Activated naive CD4-positive, alpha-beta T cell treated with anti-CD3 and anti-CD28 coated beads for 36 hours (primary cell): ENCODE data around the gene CXCL9. TPM values are rescaled to one million over a fixed set of nuclear protein-coding genes. Genes with fewer than 3 reads are reported as not detected.
"Not testable (repeated sequence)": the region's sequence is repeated elsewhere in the genome, so short reads cannot be mapped to it uniquely, and the experiment has no call there.

ENCODE experiments used
- CTCF ChIA-PET: fragments of 350-600 bp; sonication (Branson Sonifier 250); formaldehyde crosslinking; loops from one replicate; lab custom pipeline; 2021; ENCODE audit warnings: antibody characterized with exemption; lab: Charles Lee
- DNase-seq: peaks from one replicate; pipeline ENCODE4 v3.0.0-alpha.2; 2020
- H3K27ac Mint-ChIP-seq: one replicate; pipeline ENCODE4 v1.8.0; 2021; ENCODE audit warnings: mild to moderate bottlenecking, mixed read lengths
- H3K27me3 Mint-ChIP-seq: one replicate; pipeline ENCODE4 v1.8.0; 2021; ENCODE audit warnings: low read depth, mixed read lengths
- H3K36me3 Mint-ChIP-seq: one replicate; pipeline ENCODE4 v1.8.0; 2021; ENCODE audit warnings: low read depth, mixed read lengths
- H3K4me1 Mint-ChIP-seq: one replicate; pipeline ENCODE4 v1.8.0; 2021; ENCODE audit warnings: low read depth, mixed read lengths
- H3K4me3 Mint-ChIP-seq: one replicate; pipeline ENCODE4 v1.8.0; 2021; ENCODE audit warnings: mild to moderate bottlenecking, moderate library complexity, mixed read lengths
- H3K9me3 Mint-ChIP-seq: one replicate; pipeline ENCODE4 v1.8.0; 2021; ENCODE audit warnings: mixed read lengths
- intact Hi-C: fragments of 100-400 bp; cut with micrococcal nuclease; formaldehyde crosslinking; loops from one replicate; pipeline ENCODE4 v1.15.1; 2023
- total RNA-seq, 2 experiments: library from RNA; stranded (reverse); gene quantifications; one replicate each; pipeline ENCODE4 v1.2.3, GENCODE V29; 2021

Gene CXCL9
- total RNA-seq, 2 experiments from 2014 or later = 0.74 to 0.89 TPM

- Mint-ChIP-seq H3K36me3 (peaks cover 15% of the 10 kb centered on the region), H3K27ac (no peak overlapping the region), H3K9me3 (no peaks in the 10 kb centered on the region), H3K27me3 (no peaks in the 10 kb centered on the region), H3K4me3 (no peak overlapping the region), H3K4me1 (peaks cover 27% of the 10 kb centered on the region)
- CTCF ChIA-PET = interaction anchor here (1.1 to 2.7 kb wide), 3 partner anchors 52 to 91 kb away, joined by 3 to 15 read pairs (median 7); partner anchors contain the start of gene NAAA
- no peak for DNase-seq
- intact Hi-C loops = loop anchor here (5.0 to 10.0 kb wide), 3 partner anchors 220 to 512 kb away; partner anchors contain the start of genes G3BP2 and SCARB2
Measured at GRCh38 chr4:75992462-75992861, 14.8 kb downstream of the CXCL9 start.

DNA sequence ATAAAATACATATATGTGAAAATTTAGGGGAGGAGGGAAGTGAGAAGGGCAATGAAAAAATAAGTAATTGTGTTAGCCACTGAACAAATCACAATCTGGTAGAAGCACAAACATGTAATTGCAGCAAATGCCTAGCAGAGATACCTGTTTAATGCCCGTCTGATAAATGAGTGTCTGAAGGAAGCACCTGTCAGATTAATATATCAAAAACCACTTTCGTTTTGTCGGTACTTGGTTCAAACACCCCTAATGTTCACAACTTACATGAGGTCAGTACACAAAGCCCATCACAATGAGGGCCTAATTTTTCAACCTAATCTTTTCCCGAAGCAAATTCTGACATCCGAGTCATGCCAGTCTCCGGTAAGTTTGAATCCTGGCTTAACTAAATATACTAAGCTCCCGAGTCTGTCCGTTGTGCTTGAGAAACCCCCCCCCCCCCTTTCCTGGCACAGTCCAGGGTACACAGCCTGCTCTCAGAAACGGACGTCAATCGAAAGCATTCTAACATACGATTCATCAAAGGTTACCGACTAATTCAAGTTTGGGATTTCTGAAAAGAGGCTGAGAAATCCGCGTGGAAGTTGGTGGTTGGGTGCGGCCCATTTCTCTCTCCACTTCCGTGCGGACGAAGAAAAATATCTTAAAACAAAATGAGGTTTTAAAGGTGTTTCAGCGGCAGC is 17.3 kb downstream of the CXCL9 start:
- intact Hi-C loops = loop anchor here (1.0 to 10.0 kb wide), 8 partner anchors 49 to 515 kb away; partner anchors contain the start of genes G3BP2, NAAA, NUP54 and RCHY1
- H3K4me3 Mint-ChIP-seq = peak overlapping the region; percentile 85
- CTCF ChIA-PET = interaction anchor here (0.6 to 1.3 kb wide), 4 partner anchors 36 to 159 kb away, joined by 3 to 5 read pairs (median 3); partner anchors contain the start of gene NUP54
- peak overlapping the region; percentile 72 for H3K27ac Mint-ChIP-seq
- H3K9me3 Mint-ChIP-seq = no peaks in the 10 kb centered on the region
- no peak for DNase-seq
- peaks cover 18% of the 10 kb centered on the region for H3K36me3 Mint-ChIP-seq
- H3K27me3 Mint-ChIP-seq = no peaks in the 10 kb centered on the region
- peaks cover 27% of the 10 kb centered on the region for H3K4me1 Mint-ChIP-seq

DNA sequence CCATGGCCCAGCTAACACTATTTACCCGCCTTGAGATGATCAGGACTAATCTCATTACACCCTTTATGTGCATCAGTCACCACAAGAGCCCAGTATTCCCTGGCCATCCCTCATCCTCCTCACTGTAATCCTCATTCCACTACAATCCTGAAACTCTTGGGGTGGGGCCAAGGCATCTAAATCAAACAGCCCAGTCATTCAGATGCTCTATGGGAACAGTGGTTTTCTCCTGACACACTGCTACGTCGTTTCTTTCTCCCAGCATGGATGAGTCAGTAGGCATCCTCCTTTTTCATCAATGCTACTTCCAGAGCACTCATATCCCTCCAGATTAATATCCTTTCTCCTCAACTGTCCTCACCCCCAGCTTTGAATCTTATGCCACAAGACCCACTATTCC is 22.2 kb downstream of the CXCL9 start:
- no peak overlapping the region for H3K4me3 Mint-ChIP-seq
- no peak for DNase-seq
- H3K9me3 Mint-ChIP-seq = no peaks in the 10 kb centered on the region
- peaks cover 26% of the 10 kb centered on the region for H3K36me3 Mint-ChIP-seq
- peaks cover 20% of the 10 kb centered on the region for H3K4me1 Mint-ChIP-seq
- H3K27me3 Mint-ChIP-seq = no peaks in the 10 kb centered on the region
- CTCF ChIA-PET = interaction anchor here (0.5 to 1.7 kb wide), 2 partner anchors 11 to 26 kb away, joined by 4 read pairs; no protein-coding TSS in a partner anchor
- no peak overlapping the region for H3K27ac Mint-ChIP-seq
- intact Hi-C loops = no loop called here

DNA sequence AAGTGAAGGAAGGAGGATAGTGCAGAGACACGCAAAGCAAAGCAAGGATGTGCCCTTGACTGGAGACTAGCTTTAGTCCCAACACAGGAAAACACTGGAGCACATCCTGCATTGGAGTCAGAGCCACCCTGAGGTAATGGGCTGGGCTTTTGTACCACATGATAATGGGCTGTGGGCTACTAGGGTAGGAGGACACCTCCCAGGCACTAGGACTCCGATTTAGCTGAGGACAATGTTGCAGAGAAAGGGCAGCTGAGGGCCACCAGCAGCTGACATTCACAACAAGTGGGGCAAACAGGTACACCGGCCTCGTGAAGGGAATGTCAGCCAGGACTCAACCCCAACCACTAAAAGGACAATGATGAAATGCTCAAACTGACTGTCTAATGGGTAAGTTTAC is 26.7 kb downstream of the CXCL9 start:
- Mint-ChIP-seq H3K36me3 (peaks cover 29% of the 10 kb centered on the region), H3K27me3 (no peaks in the 10 kb centered on the region), H3K27ac (no peak overlapping the region), H3K4me1 (no peaks in the 10 kb centered on the region), H3K9me3 (no peaks in the 10 kb centered on the region), H3K4me3 (no peak overlapping the region)
- intact Hi-C loops = no loop called here
- CTCF ChIA-PET = interaction anchor here (1.5 kb wide), 1 partner anchor 15 kb away, joined by 5 read pairs; no protein-coding TSS in a partner anchor
- DNase-seq = no peak

DNA sequence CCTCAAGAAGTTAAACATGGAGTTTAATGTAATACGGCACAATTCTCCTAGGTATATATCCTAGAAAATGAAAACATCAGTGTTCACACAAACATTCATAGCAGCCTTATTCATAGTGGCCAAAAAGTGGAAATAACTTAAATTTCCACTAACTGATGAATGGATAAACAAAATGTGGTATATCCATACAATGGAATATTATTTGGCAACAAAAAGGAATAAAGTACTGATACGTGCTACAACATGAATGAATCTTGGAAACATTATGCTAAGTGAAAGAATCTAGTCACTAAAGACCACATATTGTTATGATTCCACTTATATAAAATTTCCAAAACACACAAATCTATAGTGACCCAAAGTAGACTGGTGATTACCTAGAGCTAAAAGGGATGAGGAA is 31.1 kb downstream of the CXCL9 start:
- Mint-ChIP-seq H3K36me3 (peaks cover 39% of the 10 kb centered on the region), H3K4me1 (no peaks in the 10 kb centered on the region), H3K27ac (no peak overlapping the region), H3K4me3 (no peak overlapping the region), H3K9me3 (no peaks in the 10 kb centered on the region), H3K27me3 (no peaks in the 10 kb centered on the region)
- no peak for DNase-seq
- CTCF ChIA-PET = no interaction called here
- intact Hi-C loops = no loop called here

DNA sequence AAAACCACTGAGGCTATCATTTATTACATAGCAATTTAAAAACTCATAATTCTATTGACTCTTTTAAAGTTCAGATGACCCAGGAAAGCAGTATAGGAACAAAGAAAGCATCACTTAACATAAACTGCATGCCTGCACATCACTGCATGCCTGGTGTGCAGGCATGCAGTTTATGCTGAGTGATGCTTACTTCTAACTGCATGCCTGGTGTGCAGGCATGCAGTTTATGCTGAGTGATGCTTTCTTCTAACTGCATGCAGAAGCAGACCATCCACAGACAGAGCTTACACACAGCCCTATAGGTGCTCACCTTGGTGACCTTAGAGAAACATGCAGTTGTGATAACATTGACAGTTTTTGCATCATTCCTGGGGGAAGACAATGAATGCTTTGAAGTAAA is 33.5 kb downstream of the CXCL9 start:
- no peak for DNase-seq
- no peak overlapping the region for H3K4me3 Mint-ChIP-seq
- no peaks in the 10 kb centered on the region for H3K4me1 Mint-ChIP-seq
- no peak overlapping the region for H3K27ac Mint-ChIP-seq
- CTCF ChIA-PET = interaction anchor here (1.2 kb wide), 1 partner anchor 13 kb away, joined by 3 read pairs; no protein-coding TSS in a partner anchor
- intact Hi-C loops = no loop called here
- peaks cover 53% of the 10 kb centered on the region for H3K36me3 Mint-ChIP-seq
- H3K9me3 Mint-ChIP-seq = no peaks in the 10 kb centered on the region
- no peaks in the 10 kb centered on the region for H3K27me3 Mint-ChIP-seq

- Mint-ChIP-seq H3K9me3 (peaks cover 6% of the 10 kb centered on the region), H3K27me3 (no peaks in the 10 kb centered on the region), H3K4me3 (no peak overlapping the region), H3K4me1 (peaks cover 2% of the 10 kb centered on the region), H3K27ac (peak overlapping the region; percentile 2), H3K36me3 (peaks cover 72% of the 10 kb centered on the region)
- CTCF ChIA-PET = interaction anchor here (0.6 kb wide), 1 partner anchor 78 kb away, joined by 3 read pairs; no protein-coding TSS in a partner anchor
- DNase-seq = no peak
- intact Hi-C loops = no loop called here
Measured at GRCh38 chr4:75968084-75968483, 39.2 kb downstream of the CXCL9 start.

DNA sequence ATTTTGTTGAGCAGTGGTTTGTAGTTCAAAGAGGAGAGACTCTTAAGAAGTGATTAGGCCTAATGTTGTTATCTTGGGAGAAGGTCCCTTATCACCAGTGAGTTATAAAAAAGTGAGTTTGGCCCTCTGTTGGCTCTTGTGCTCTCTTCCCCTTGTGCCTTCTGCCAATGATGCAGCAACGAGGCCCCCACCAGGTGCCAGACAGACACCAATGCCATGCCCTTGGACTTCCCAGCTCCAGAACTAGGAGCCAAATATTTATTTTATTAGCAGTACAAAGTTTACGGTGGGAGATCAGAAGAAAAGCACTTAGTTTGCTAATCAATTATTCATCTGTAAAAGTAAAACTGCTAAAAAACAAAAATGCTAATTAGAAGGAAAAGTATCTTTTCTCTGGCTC is 43.8 kb downstream of the CXCL9 start:
- Mint-ChIP-seq H3K27me3 (no peaks in the 10 kb centered on the region), H3K27ac (no peak overlapping the region), H3K36me3 (peaks cover 83% of the 10 kb centered on the region), H3K4me3 (no peak overlapping the region), H3K9me3 (peaks cover 6% of the 10 kb centered on the region), H3K4me1 (peaks cover 2% of the 10 kb centered on the region)
- intact Hi-C loops = no loop called here
- no peak for DNase-seq
- CTCF ChIA-PET = no interaction called here

GRCh38 chr4:75962072-75962471 is 45.2 kb downstream of the CXCL9 start:
- DNase-seq, CTCF ChIA-PET, H3K27ac Mint-ChIP-seq, H3K4me3 Mint-ChIP-seq, intact Hi-C loops, H3K9me3 Mint-ChIP-seq, H3K4me1 Mint-ChIP-seq, H3K27me3 Mint-ChIP-seq: not testable (repeated sequence)
- peaks cover 86% of the 10 kb centered on the region for H3K36me3 Mint-ChIP-seq

DNA sequence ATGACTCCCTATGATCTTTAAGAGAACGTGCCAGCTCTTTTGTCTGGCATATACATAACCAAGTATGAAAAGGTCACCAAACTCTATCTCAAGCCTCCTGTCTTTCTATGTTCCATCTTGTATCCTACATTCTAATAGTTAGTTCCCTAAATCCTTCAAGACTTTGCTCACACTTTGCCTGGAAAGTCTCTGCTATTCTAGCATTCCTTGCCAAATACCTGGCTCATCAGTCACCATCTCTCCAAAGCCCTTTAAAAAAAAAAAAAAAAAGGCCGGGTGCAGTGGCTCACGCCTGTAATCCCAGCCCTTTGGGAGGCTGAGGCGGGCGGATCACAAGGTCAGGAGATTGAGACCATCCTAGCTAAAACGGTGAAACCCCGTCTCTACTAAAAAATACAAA is 48.8 kb downstream of the CXCL9 start:
- DNase-seq, H3K9me3 Mint-ChIP-seq, H3K4me3 Mint-ChIP-seq, intact Hi-C loops, H3K27me3 Mint-ChIP-seq, H3K27ac Mint-ChIP-seq, H3K4me1 Mint-ChIP-seq: not testable (repeated sequence)
- peaks cover 74% of the 10 kb centered on the region for H3K36me3 Mint-ChIP-seq
- CTCF ChIA-PET = interaction anchor here (0.6 kb wide), 1 partner anchor 27 kb away, joined by 4 read pairs; no protein-coding TSS in a partner anchor

GRCh38 chr4:75954811-75955210 is 52.5 kb downstream of the CXCL9 start:
- DNase-seq, H3K9me3 Mint-ChIP-seq, CTCF ChIA-PET, H3K4me1 Mint-ChIP-seq, H3K27ac Mint-ChIP-seq, H3K27me3 Mint-ChIP-seq, intact Hi-C loops, H3K4me3 Mint-ChIP-seq: not testable (repeated sequence)
- H3K36me3 Mint-ChIP-seq = peaks cover 51% of the 10 kb centered on the region

- Mint-ChIP-seq H3K27ac (no peak overlapping the region), H3K4me1 (peaks cover 3% of the 10 kb centered on the region), H3K9me3 (no peaks in the 10 kb centered on the region), H3K4me3 (no peak overlapping the region), H3K27me3 (no peaks in the 10 kb centered on the region), H3K36me3 (peaks cover 54% of the 10 kb centered on the region)
- intact Hi-C loops = no loop called here
- DNase-seq = no peak
- CTCF ChIA-PET = interaction anchor here (0.8 to 1.0 kb wide), 2 partner anchors 42 to 58 kb away, joined by 3 to 4 read pairs; no protein-coding TSS in a partner anchor
Measured at GRCh38 chr4:75953509-75953908, 53.8 kb downstream of the CXCL9 start.
